Measurements from ENCODE around the gene MYOF. TPM values are rescaled to one million over a fixed set of nuclear protein-coding genes. Genes with fewer than 3 reads are reported as not detected.

Gene MYOF
- total RNA-seq, 4 donors from 2014 or later = 77.8 to 174 (median 116) TPM

GRCh38 chr10:93385345-93385744 lies 96.8 kb downstream of the MYOF start:
- no peaks in the 10 kb centered on the region for H3K27me3 ChIP-seq
- H3K9me3 ChIP-seq = no peaks in the 10 kb centered on the region
- 91% methylated on average over 2 of the region's 2 CpGs for WGBS
- no peak for TF ChIP-seq POLR2AphosphoS5 (IDR thresholded peaks at IDR 0.05)
- TF ChIP-seq POLR2A (IDR thresholded peaks at IDR 0.05) = no peak
- no peak for TF ChIP-seq EP300 (IDR thresholded peaks at IDR 0.05)
- TF ChIP-seq CTCF (IDR thresholded peaks at IDR 0.05) = no peak
- H3K4me3 ChIP-seq = no peak overlapping the region
- peaks cover 61% of the 10 kb centered on the region for H3K36me3 ChIP-seq
- peaks cover 21% of the 10 kb centered on the region for H3K4me1 ChIP-seq
- no peak overlapping the region for H3K27ac ChIP-seq
- no peak for DNase-seq (ENCODE audit: low spot score in 2 of 2)

- no peak for TF ChIP-seq POLR2A (IDR thresholded peaks at IDR 0.05)
- no peak for TF ChIP-seq EP300 (IDR thresholded peaks at IDR 0.05)
- no peak for TF ChIP-seq POLR2AphosphoS5 (IDR thresholded peaks at IDR 0.05)
- no peak for TF ChIP-seq CTCF (IDR thresholded peaks at IDR 0.05)
- peaks cover 27% of the 10 kb centered on the region for H3K4me1 ChIP-seq
- peak overlapping the region; percentile 52 for H3K27ac ChIP-seq
- DNase-seq (ENCODE audit: low spot score in 2 of 2) = no peak
- H3K4me3 ChIP-seq = no peak overlapping the region
- no peaks in the 10 kb centered on the region for H3K27me3 ChIP-seq
- no peaks in the 10 kb centered on the region for H3K9me3 ChIP-seq
- 49% methylated on average over 7 of the region's 7 CpGs for WGBS
- peaks cover 72% of the 10 kb centered on the region for H3K36me3 ChIP-seq
Measured at GRCh38 chr10:93384006-93384405, 98.1 kb downstream of the MYOF start.

- peaks cover 68% of the 10 kb centered on the region for H3K36me3 ChIP-seq
- peak overlapping the region; percentile 52 for H3K27ac ChIP-seq
- WGBS = 75% methylated on average over 6 of the region's 6 CpGs
- H3K4me3 ChIP-seq = no peak overlapping the region
- no peaks in the 10 kb centered on the region for H3K27me3 ChIP-seq
- TF ChIP-seq POLR2AphosphoS5 (IDR thresholded peaks at IDR 0.05) (no peak), EP300 (IDR thresholded peaks at IDR 0.05) (no peak), CTCF (IDR thresholded peaks at IDR 0.05) (no peak), POLR2A (IDR thresholded peaks at IDR 0.05) (no peak)
- H3K4me1 ChIP-seq = peaks cover 27% of the 10 kb centered on the region
- DNase-seq (ENCODE audit: low spot score in 2 of 2) = no peak
- no peaks in the 10 kb centered on the region for H3K9me3 ChIP-seq
Measured at GRCh38 chr10:93383562-93383981, 98.6 kb downstream of the MYOF start.

GRCh38 chr10:93379731-93380575 lies 102.2 kb downstream of the MYOF start:
- TF ChIP-seq POLR2AphosphoS5 (IDR thresholded peaks at IDR 0.05) (no peak), POLR2A (IDR thresholded peaks at IDR 0.05) (no peak), EP300 (IDR thresholded peaks at IDR 0.05) (no peak), CTCF (IDR thresholded peaks at IDR 0.05) (no peak)
- no peak overlapping the region for H3K4me3 ChIP-seq
- H3K4me1 ChIP-seq = peaks cover 24% of the 10 kb centered on the region
- no peaks in the 10 kb centered on the region for H3K9me3 ChIP-seq
- H3K27me3 ChIP-seq = no peaks in the 10 kb centered on the region
- no peak overlapping the region for H3K27ac ChIP-seq
- H3K36me3 ChIP-seq = peaks cover 46% of the 10 kb centered on the region
- WGBS = 69% methylated on average over 5 of the region's 5 CpGs
- DNase-seq (ENCODE audit: low spot score in 2 of 2) = no peak

- Histone ChIP-seq H3K27me3 (no peaks in the 10 kb centered on the region), H3K4me3 (no peak overlapping the region), H3K9me3 (no peaks in the 10 kb centered on the region), H3K4me1 (peaks cover 24% of the 10 kb centered on the region), H3K36me3 (peaks cover 51% of the 10 kb centered on the region), H3K27ac (peak overlapping the region; percentile 34)
- WGBS = 76% methylated on average over 3 of the region's 3 CpGs
- TF ChIP-seq CTCF (IDR thresholded peaks at IDR 0.05) = no peak
- TF ChIP-seq EP300 (IDR thresholded peaks at IDR 0.05) = no peak
- TF ChIP-seq POLR2AphosphoS5 (IDR thresholded peaks at IDR 0.05) = no peak
- no peak for TF ChIP-seq POLR2A (IDR thresholded peaks at IDR 0.05)
- no peak for DNase-seq (ENCODE audit: low spot score in 2 of 2)
Measured at GRCh38 chr10:93378997-93379730, 103.0 kb downstream of the MYOF start.

All from suprapubic skin (tissue), 4 donors.